ENCODE data around the gene CPM.

GRCh38 chr12:68842123-68842522 lies 90.8 kb downstream of the CPM start:
- TF ChIP-seq CTCF (IDR thresholded peaks at IDR 0.05; ENCODE audit: insufficient read depth, low read length) (no peak), POLR2AphosphoS5 (IDR thresholded peaks at IDR 0.05; ENCODE audit: low read depth) (no peak)

Measured in HL-60 (cell line).